ENCODE results near the gene NME9.
"Not testable (repeated sequence)": the region's sequence is repeated elsewhere in the genome, so short reads cannot be mapped to it uniquely, and the experiment has no call there.

NME9 gene

GRCh38 chr3:138329127-138329983 is at the start of gene NME9:
NME9 (minus strand) TSS chr3:138329851; CDS start chr3:138329335, 516 bp downstream.
- DNase-seq (ENCODE audit: low read depth): peak; percentile 21
- peak; percentile 80 for TF ChIP-seq CTCF (IDR thresholded peaks at IDR 0.05; ENCODE audit: low read depth, low read length, missing control alignments)
- H3K4me3 ChIP-seq (ENCODE audit: low read depth, low read length): peak within 1 kb of the TSS; percentile 35

- TF ChIP-seq CTCF (IDR thresholded peaks at IDR 0.05; ENCODE audit: low read depth, low read length, missing control alignments): no peak
- DNase-seq (ENCODE audit: low read depth): no peak
- no peak overlapping the region for H3K4me3 ChIP-seq (ENCODE audit: low read depth, low read length)
Measured at GRCh38 chr3:138378990-138379389, 49.3 kb upstream of the NME9 start.

- TF ChIP-seq CTCF (IDR thresholded peaks at IDR 0.05; ENCODE audit: low read depth, low read length, missing control alignments): no peak
- DNase-seq (ENCODE audit: low read depth): no peak
- H3K4me3 ChIP-seq (ENCODE audit: low read depth, low read length): no peak overlapping the region
Measured at GRCh38 chr3:138378331-138378730, 48.7 kb upstream of the NME9 start.

GRCh38 chr3:138377804-138378203 is 48.2 kb upstream of the NME9 start:
- no peak for TF ChIP-seq CTCF (IDR thresholded peaks at IDR 0.05; ENCODE audit: low read depth, low read length, missing control alignments)
- H3K4me3 ChIP-seq (ENCODE audit: low read depth, low read length): no peak overlapping the region
- DNase-seq (ENCODE audit: low read depth): no peak

- not testable (repeated sequence) for DNase-seq (ENCODE audit: low read depth); H3K4me3 ChIP-seq (ENCODE audit: low read depth, low read length)
Measured at GRCh38 chr3:138377212-138377611, 47.6 kb upstream of the NME9 start.

GRCh38 chr3:138376663-138377062 is 47.0 kb upstream of the NME9 start:
- no peak for DNase-seq (ENCODE audit: low read depth)
- H3K4me3 ChIP-seq (ENCODE audit: low read depth, low read length): no peak overlapping the region
- TF ChIP-seq CTCF (IDR thresholded peaks at IDR 0.05; ENCODE audit: low read depth, low read length, missing control alignments): no peak

GRCh38 chr3:138375447-138375846 is 45.8 kb upstream of the NME9 start:
- no peak for DNase-seq (ENCODE audit: low read depth)
- no peak overlapping the region for H3K4me3 ChIP-seq (ENCODE audit: low read depth, low read length)
- TF ChIP-seq CTCF (IDR thresholded peaks at IDR 0.05; ENCODE audit: low read depth, low read length, missing control alignments): no peak
